GM12891 (cell line): ENCODE data around the gene EIF4A2.

Source experiments
- PAX5 ChIP-seq: IDR thresholded peaks from 2 replicates; pipeline ENCODE4 v1.6.1; 2011; ENCODE audit warnings: low read length, moderate library complexity, mild to moderate bottlenecking; ENCODE audit not compliant: insufficient read depth, severe bottlenecking
- POLR2A ChIP-seq: IDR thresholded peaks from 2 replicates; pipeline ENCODE4 v1.6.1; 2011; ENCODE audit warnings: low read depth, low read length, control low read depth
- POLR2AphosphoS5 ChIP-seq: IDR thresholded peaks from 2 replicates; pipeline ENCODE4 v1.6.1; 2011; ENCODE audit warnings: low read depth, low read length, control low read depth
- SPI1 ChIP-seq: IDR thresholded peaks from 2 replicates; pipeline ENCODE4 v1.6.1; 2011; ENCODE audit warnings: low read depth, low read length, control low read depth
- TAF1 ChIP-seq: IDR thresholded peaks from 2 replicates; pipeline ENCODE4 v1.6.1; 2011; ENCODE audit warnings: low read depth, low read length, control low read depth

DNA sequence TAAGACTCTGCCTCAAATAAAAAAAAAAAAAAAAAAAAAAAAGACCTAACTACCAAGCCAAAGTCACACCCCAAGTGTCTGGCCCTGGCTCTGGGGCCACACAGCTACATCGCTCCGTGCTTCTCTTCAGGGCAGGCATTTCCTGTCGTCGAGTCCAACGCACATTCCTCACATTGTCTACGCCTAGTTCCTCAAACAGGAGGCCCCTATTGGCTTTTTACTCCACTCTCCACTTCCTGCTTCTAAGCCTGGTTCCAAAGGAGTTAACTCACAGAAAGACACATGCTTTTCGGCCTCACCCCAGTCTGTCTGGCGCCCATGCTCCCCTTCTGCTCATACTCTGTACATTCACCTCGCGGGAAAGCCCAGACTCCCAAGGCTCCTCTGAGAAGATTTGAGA is 37.4 kb upstream of the EIF4A2 start:
- TF ChIP-seq POLR2A, result no peak
- TF ChIP-seq TAF1, result no peak
- no peak for TF ChIP-seq POLR2AphosphoS5
- TF ChIP-seq SPI1, result no peak
- no peak for TF ChIP-seq PAX5
